Dedifferentiated amniotic fluid mesenchymal stem cell (primary cell): ENCODE measurements around the gene RSPH3.
"Not testable (repeated sequence)": the region's sequence is repeated elsewhere in the genome, so short reads cannot be mapped to it uniquely, and the experiment has no call there.

Experiments
- DNase-seq: peaks from one replicate; pipeline ENCODE4 v3.0.0-alpha.2; 2016; ENCODE audit errors: extremely low spot score

Gene RSPH3

GRCh38 chr6:158972241-158973233 is 27.5 kb downstream of the RSPH3 start:
- peak; percentile 64 for DNase-seq

GRCh38 chr6:158970640-158971275 is 29.2 kb downstream of the RSPH3 start:
- no peak for DNase-seq

- DNase-seq: no peak
Measured at GRCh38 chr6:158969148-158969547, 30.9 kb downstream of the RSPH3 start.

GRCh38 chr6:158963020-158963808 is 36.8 kb downstream of the RSPH3 start:
- no peak for DNase-seq

- no peak for DNase-seq
Measured at GRCh38 chr6:158962371-158962770, 37.6 kb downstream of the RSPH3 start.

GRCh38 chr6:158960026-158960425 is 40.0 kb downstream of the RSPH3 start:
- DNase-seq: no peak

GRCh38 chr6:158959552-158959951 is 40.5 kb downstream of the RSPH3 start:
- DNase-seq: no peak

GRCh38 chr6:158958504-158959386 is 41.3 kb downstream of the RSPH3 start:
- DNase-seq: no peak

- DNase-seq: no peak
Measured at GRCh38 chr6:158955255-158955654, 44.7 kb downstream of the RSPH3 start.

- DNase-seq: no peak
Measured at GRCh38 chr6:158954753-158955152, 45.2 kb downstream of the RSPH3 start.

- DNase-seq: not testable (repeated sequence)
Measured at GRCh38 chr6:158952011-158952410, 48.0 kb downstream of the RSPH3 start.

GRCh38 chr6:158951565-158951964 is 48.4 kb downstream of the RSPH3 start:
- DNase-seq: not testable (repeated sequence)

GRCh38 chr6:158947284-158947683 is 52.7 kb downstream of the RSPH3 start:
- no peak for DNase-seq

- no peak for DNase-seq
Measured at GRCh38 chr6:158943380-158944032, 56.5 kb downstream of the RSPH3 start.

- DNase-seq: no peak
Measured at GRCh38 chr6:158942349-158942748, 57.7 kb downstream of the RSPH3 start.

- DNase-seq: no peak
Measured at GRCh38 chr6:158941246-158941645, 58.8 kb downstream of the RSPH3 start.

- DNase-seq: no peak
Measured at GRCh38 chr6:158939255-158940159, 60.5 kb downstream of the RSPH3 start.

- no peak for DNase-seq
Measured at GRCh38 chr6:158938811-158939254, 61.2 kb downstream of the RSPH3 start.

GRCh38 chr6:158938220-158938619 is 61.8 kb downstream of the RSPH3 start:
- no peak for DNase-seq
